Activated CD4-positive, alpha-beta T cell treated with anti-CD3 and anti-CD28 coated beads for 1 hour (primary cell): ENCODE results near the gene SMIM10.
"Not testable (repeated sequence)": the region's sequence is repeated elsewhere in the genome, so short reads cannot be mapped to it uniquely, and the experiment has no call there.

Experiments
- DNase-seq: peaks from one replicate; pipeline ENCODE4 v3.0.0-alpha.2; 2020

SMIM10 gene

DNA sequence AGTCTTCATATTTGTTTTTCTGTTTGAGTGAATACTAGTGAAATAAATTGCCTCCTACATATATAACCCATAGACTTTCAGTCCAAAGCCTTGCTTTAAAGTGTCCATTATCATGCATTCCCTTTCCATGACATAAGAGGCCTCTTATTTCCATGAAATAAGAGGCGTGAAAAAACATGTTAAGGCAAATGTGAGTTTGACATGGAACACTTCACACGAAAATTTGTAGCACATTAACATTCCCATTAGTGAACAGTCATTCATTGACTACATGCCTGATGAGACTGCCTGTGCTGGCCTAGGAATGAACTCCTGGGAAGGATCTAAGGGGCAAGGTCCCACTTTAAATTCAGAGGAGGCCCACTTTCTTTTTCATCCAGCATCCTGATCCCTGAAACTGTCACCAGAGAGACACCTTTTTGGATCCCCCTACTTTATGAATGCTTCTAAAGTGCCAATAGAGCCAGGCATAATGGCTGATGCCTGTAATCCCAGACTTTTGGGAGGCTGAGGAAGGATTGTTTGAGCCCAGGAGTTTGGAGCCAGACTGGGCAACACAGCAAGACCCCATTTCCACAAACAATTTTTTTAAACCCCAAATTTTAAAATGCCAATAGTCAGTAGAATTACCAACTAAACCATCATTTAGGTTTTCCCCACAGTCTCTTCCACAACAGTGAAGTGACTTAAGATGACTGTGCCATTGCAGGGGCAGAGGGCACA lies 24.9 kb downstream of the SMIM10 start:
- no peak for DNase-seq

DNA sequence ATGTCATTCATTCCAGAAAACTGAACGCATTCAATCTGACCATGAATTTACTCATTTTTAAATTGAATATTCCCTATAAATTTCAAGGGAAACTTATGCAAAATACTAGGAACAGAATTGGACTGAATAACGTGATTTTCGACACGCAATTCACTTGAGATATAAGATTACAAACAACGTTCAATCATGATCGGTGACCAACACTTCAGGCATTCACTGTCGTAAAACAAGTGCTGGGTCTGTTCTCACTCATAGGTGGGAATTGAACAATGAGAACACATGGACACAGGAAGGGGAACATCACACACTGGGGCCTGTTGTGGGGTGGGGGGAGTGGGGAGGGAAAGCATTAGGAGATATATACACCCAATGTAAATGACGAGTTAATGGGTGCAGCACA lies 29.1 kb downstream of the SMIM10 start:
- not testable (repeated sequence) for DNase-seq

DNA sequence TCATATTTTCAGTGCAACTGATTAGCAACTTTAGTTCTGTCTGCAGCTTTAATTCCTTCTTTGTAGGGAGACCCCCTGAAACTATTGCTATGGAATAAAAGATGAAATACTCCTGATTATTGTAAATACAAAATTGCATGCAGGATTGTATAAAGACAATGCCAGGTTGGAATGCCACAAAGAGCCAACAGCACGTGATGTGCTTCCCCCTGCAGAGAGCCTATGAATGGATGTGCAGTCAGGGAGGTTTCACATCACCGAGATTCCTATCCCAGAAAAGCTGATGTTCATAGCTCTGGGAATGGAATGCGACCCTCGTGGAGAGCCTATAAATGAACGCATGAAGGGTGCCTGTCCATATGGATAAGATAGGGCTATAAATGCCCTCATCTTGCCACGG lies 33.0 kb downstream of the SMIM10 start:
- not testable (repeated sequence) for DNase-seq

DNA sequence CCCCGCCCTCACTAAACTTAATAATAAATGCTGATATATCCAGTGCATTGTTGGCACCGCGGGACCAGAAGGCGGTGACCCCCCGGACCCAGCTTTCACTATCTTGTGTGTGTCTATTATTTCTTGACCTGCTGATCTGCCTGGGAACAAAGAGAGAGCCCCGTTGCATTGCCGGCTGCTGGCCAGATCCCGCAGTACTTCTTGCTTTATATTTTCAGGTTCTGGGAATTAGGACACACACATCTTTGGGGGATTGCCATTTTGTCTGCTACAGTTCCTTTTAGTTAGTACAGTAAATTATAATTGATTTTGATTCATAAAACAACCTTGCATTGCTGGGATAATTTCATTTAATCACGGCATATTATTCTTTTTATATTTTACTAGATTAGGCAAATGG lies 33.7 kb downstream of the SMIM10 start:
- no peak for DNase-seq

DNA sequence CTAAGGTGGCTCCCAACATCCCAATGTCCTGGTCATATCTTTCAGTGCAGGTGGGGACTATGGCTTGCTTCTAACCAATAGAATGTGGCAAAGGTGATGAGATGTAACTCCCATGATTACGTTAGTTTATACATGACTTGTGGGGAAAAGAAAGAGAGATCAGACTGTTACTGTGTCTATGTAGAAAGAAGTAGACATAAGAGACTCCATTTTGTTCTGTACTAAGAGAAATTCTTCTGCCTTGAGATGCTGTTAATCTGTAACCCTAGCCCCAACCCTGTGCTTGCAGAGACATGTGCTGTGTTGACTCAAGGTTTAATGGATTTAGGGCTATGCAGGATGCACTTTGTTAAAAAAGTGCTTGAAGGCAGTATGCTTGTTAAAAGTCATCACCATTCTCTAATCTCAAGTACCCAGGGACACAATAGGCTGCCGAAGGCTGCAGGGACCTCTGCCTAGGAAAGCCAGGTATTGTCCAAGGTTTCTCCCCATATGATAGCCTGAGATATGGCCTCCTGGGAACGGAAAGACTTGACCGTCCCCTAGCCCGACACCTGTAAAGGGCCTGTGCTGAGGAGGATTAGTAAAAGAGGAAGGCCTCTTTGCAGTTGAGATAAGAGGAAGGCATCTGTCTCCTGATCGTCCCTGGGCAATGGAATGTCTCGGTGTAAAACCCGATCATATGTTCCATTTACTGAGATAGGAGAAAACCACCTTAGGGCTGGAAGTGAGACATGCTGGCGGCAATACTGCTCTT lies 39.6 kb downstream of the SMIM10 start:
- not testable (repeated sequence) for DNase-seq

DNA sequence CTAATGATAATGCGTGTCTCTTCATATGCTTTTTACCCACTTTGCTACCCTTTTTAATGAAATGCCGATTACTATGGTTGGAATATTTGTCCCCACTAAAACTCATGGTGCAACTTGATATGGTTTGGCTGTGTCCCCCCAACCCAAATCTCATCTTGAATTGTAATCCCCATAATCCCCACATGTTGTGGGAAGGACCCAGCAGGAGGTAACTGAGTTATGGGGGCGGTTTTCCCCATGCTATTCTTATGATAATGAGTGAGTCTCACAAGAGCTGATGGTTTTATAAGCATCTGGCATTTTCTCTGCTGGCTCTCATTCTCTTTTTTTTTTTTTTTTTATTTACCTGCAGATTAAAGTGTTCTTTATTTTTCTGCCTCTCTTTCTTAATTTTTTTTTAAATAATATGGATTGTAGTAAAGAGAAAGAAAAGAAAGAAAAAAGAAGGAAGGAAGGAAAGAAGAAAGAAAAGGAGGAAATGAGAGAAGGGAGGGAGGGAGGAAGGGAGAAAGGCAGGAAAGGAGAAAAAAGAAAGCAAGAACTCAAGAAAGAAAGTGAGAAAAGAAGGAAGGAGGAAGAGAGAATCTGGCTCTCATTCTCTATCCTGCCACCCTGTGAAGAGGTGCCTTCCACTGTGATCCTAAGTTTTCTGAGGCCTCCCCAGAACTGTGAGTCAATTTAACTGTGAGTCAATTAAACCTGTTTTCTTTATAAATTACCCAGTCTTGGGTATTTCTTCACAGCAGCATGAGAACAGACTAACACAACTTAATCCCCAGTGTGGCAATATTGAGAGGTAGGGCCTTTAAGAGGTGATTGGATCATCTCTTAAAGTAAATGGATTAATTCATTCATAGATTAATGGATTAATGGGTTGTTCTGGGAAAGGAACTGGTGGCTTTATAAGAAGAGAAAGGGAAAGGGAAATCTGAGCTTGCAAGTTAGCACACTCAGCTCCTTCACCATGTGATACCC lies 50.6 kb downstream of the SMIM10 start:
- not testable (repeated sequence) for DNase-seq
